ENCODE data around the gene PCDHGB4.
"Not testable (repeated sequence)": the region's sequence is repeated elsewhere in the genome, so short reads cannot be mapped to it uniquely, and the experiment has no call there.

PCDHGB4 gene
- total RNA-seq = 0.13 to 0.18 reads per million in 2 experiments

DNA sequence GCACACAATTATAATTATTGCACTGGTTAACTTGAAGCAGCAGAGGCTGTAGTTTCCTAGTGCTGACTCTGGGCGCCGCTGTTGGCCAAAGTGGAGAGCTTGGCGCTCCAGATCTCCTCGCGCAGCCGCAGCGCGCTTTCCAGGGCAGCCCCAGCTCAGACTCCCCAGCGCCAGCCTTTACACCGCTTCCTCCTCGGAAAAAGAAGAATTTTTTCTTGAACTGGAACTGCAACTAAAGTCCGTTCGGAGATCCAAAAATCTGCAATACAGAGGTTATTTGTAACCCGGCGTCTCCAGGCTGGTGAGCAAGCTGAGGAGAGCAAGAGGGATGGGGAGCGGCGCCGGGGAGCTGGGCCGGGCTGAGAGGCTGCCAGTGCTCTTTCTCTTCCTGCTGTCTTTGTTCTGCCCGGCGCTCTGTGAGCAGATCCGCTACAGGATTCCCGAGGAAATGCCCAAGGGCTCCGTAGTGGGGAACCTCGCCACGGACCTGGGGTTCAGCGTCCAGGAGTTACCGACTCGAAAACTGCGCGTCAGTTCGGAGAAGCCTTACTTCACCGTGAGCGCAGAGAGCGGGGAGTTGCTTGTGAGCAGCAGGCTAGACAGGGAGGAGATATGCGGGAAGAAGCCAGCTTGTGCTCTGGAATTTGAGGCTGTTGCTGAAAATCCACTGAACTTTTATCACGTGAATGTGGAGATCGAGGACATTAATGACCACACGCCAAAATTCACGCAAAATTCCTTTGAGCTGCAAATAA is at the start of gene PCDHGB4:
PCDHGB4 (plus strand) TSS at position 142 of the 755 bp plus-strand sequence; CDS start at position 329, 187 bp downstream.
- not testable (repeated sequence) for DNase-seq (ENCODE audit: low read depth)

DNA sequence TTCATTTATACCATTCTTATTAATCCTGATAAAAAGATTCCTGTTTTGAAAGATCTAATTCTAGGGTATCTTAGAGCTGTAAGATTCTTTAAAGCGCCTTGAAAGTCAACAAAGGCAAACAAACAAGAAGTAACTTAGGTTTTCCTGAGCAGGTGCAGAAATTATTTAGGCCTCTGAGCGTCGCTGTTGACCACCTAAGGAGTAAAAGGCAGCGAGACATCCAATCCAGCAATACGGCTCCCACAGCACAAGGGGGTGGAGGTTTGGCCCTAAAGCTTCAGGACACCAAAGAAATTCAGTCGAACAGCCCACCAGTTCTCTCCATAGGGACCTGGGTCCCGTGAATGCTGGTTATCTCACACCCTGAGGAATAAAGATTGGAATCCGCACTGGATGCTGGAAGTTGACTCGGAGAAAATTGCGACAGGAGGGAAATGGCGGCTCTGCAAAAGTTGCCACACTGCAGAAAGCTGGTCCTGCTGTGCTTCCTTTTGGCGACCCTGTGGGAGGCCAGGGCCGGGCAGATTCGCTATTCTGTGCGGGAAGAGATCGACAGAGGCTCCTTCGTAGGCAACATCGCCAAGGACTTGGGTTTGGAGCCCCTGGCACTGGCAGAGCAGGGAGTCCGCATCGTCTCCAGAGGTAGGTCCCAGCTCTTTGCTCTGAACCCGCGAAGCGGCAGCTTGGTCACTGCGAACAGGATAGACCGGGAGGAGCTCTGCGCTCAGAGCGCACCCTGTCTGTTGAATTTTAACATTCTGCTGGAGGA is 48.8 kb upstream of the PCDHGB4 start, which contains the start of gene PCDHGA2:
PCDHGA2 (plus strand) TSS at position 223 of the 769 bp plus-strand sequence.
- no peak for DNase-seq (ENCODE audit: low read depth)

DNA sequence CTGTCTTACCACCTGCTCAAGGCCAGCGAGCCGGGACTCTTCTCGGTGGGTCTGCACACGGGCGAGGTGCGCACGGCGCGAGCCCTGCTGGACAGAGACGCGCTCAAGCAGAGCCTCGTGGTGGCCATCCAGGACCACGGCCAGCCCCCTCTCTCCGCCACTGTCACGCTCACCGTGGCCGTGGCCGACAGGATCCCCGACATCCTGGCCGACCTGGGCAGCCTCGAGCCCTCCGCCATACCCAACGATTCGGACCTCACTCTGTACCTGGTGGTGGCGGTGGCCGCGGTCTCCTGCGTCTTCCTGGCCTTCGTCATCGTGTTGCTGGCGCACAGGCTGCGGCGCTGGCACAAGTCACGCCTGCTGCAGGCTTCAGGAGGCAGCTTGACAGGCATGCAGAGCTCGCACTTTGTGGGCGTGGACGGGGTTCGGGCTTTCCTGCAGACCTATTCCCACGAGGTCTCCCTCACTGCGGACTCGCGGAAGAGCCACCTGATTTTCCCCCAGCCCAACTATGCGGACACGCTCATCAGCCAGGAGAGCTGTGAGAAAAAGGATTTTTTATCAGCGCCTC is 46.6 kb upstream of the PCDHGB4 start:
- not testable (repeated sequence) for DNase-seq (ENCODE audit: low read depth)

DNA sequence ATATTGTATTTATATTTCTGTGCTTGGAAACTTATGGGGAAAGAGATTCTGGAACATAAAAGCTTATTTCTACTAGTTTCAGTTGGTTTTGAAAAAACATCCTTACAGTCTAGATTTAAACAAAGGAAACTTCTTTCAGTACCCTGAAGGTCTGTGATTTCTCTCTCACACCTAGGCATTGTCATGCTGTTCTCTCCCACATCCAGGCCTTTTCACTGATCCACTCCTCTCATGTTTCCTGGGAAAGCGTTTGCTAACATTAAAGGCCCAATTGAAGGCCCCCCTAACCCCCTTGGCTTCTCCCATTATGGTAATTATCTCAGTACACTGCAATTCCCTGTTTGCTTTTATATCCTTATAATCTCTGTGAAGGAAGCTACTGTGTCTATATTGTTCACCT is 44.7 kb upstream of the PCDHGB4 start:
- DNase-seq (ENCODE audit: low read depth) = no peak

DNA sequence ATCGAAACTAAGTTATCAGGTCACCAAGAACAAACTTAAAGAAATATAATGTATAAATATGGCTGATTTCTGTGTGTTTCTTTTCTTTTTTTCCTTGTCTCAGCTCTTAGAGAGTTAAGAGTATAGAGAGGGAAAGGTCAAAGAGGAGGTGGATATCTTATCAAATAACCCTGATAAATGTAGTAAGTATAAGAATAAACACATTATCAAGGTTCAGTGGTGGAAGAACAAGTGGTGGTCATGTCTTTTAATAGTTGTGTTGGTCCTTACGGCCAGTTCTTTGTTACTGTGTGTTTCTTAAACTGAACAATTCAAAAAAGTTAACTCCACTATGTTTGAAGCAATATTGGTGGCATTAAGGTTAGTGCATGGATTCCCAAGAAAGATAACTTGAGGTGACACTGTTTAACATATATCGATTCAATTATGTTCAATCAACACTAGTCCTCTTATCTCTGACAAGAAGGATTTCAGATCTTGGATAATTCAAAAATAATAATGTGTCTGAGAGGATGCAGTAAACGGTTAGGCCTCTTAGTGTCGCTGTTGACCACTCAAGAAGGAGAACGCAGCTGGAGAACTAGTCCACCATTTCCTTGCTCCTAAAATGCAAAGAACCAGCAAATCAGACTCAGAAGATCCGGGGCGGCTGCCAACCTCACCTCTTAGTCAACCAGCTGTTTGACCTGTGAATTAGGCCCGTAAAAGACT is 44.1 kb upstream of the PCDHGB4 start, which contains the start of gene PCDHGA3:
PCDHGA3 (plus strand) TSS at position 588 of the 711 bp plus-strand sequence. CDS start 205 bp downstream, outside the sequence.
- no peak for DNase-seq (ENCODE audit: low read depth)

DNA sequence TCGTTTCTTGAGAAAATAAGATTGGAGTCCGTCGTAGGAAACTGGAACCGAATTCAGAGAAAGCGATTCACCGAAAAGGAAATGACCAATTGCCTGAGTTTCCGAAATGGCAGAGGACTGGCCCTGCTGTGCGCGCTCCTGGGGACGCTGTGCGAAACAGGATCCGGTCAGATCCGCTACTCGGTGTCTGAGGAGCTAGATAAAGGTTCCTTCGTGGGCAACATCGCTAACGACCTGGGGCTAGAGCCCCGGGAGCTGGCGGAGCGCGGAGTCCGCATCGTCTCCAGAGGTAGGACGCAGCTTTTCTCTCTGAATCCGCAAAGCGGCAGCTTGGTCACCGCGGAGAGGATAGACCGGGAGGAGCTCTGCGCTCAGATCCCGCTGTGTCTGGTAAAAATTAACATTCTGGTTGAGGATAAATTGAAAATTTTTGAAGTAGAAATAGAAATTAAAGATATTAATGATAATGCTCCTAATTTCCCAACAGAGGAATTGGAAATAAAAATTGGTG is 43.5 kb upstream of the PCDHGB4 start:
- DNase-seq (ENCODE audit: low read depth) = no peak

DNA sequence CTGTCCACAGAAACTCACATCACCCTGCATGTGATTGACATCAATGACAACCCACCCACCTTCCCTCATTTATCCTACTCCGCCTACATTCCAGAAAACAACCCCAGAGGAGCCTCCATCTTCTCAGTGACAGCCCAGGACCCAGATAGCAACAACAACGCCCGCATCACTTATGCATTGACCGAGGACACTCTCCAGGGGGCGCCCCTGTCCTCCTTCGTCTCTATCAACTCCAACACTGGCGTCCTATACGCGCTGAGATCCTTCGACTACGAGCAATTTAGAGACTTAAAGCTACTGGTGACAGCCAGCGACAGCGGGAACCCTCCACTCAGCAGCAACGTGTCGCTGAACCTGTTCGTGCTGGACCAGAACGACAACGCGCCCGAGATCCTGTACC is 42.2 kb upstream of the PCDHGB4 start:
- DNase-seq (ENCODE audit: low read depth) = no peak

DNA sequence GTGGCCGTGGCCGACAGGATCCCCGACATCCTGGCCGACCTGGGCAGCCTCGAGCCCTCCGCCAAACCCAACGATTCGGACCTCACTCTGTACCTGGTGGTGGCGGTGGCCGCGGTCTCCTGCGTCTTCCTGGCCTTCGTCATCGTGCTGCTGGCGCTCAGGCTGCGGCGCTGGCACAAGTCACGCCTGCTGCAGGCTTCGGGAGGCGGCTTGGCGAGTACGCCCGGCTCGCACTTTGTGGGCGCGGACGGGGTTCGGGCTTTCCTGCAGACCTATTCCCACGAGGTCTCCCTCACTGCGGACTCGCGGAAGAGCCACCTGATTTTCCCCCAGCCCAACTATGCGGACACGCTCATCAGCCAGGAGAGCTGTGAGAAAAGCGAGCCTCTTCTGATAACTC is 41.5 kb upstream of the PCDHGB4 start:
- DNase-seq (ENCODE audit: low read depth) = not testable (repeated sequence)

DNA sequence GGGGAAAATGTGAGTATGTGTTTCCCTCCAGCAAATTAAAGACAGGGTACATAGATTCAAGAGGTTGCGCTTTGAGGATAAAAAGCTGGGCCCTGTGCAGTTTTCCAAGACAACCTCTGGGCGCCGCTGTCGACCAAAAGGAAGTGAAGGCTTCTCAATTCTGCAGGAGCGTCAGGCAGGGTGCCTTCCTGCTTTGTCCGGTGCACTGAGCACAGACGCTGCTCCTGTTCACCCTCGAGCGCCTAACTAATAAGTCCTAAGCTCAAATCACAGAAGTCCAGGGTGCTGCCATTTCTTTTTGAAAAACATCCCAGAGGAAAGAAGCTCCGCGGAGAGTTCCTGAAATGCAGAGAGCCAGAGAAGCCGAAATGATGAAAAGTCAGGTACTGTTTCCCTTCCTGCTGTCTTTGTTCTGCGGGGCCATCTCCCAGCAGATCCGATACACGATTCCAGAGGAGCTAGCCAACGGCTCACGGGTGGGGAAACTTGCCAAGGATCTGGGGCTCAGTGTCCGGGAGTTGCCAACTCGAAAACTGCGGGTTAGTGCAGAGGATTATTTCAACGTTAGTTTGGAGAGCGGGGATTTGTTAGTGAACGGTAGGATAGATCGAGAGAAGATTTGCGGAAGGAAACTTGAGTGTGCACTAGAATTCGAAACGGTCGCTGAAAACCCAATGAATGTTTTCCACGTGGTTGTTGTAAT is 37.4 kb upstream of the PCDHGB4 start, which contains the start of gene PCDHGB1:
PCDHGB1 (plus strand) TSS at position 183 of the 703 bp plus-strand sequence; CDS start at position 345, 162 bp downstream.
- DNase-seq (ENCODE audit: low read depth) = no peak

DNA sequence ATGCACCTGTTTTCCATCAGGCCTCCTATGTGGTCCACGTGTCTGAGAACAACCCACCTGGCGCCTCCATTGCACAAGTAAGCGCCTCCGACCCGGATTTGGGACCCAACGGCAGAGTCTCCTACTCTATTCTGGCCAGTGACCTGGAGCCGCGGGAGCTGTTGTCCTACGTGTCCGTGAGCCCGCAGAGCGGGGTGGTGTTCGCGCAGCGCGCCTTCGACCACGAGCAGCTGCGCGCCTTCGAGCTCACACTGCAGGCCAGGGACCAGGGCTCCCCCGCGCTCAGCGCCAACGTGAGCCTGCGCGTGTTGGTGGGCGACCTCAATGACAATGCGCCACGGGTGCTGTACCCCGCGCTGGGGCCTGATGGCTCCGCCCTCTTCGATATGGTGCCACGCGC is 35.9 kb upstream of the PCDHGB4 start:
- no peak for DNase-seq (ENCODE audit: low read depth)

DNA sequence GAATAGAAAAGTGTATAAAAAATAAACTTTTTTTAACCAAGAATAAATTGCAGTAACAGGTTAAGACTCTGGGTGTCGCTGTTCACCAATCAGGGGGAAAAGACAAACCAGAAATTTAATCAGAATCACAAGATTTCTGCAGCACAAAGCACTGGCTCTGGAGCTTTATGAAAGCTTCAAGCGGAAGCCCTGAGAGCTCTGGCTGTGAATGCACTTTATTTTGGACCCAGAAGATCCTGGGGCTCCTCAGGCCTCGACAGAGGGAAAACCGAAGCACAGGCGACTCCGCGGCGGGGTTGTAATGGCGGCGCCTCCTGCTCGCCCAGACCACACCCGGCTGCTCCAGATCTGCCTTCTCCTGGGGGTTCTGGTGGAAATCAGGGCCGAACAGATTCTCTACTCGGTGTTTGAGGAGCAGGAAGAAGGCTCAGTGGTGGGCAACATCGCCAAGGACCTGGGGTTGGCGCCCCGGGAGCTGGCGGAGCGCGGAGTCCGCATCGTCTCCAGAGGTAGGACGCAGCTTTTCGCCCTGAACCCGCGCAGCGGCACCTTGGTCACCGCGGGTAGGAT is 32.5 kb upstream of the PCDHGB4 start, which contains the start of gene PCDHGA4:
PCDHGA4 (plus strand) TSS at position 122 of the 570 bp plus-strand sequence; CDS start at position 209, 87 bp downstream.
- DNase-seq (ENCODE audit: low read depth) = no peak

DNA sequence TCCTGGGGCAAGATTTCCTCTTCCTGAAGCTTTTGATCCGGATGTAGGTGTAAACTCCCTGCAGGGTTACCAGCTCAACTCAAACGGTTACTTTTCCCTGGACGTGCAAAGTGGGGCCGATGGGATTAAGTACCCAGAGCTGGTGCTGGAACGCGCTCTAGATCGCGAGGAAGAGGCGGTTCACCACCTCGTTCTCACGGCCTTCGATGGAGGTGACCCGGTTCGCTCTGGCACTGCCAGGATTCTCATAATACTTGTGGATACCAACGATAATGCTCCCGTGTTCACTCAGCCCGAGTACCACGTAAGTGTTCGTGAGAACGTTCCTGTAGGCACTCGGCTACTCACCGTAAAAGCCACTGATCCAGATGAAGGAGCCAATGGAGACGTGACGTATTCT is 31.9 kb upstream of the PCDHGB4 start:
- no peak for DNase-seq (ENCODE audit: low read depth)

DNA sequence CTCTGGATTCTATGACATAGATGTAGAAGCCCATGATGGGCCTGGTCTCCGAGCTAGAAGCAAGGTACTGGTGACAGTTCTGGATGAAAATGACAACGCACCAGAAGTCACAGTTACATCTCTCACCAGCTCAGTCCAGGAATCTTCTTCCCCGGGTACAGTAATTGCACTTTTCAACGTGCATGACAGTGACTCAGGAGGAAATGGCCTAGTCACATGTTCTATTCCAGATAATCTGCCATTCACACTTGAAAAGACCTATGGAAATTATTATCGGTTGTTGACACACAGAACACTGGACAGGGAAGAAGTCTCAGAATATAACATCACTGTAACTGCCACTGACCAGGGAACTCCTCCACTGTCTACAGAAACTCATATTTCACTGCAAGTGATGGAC is 31.4 kb upstream of the PCDHGB4 start:
- DNase-seq (ENCODE audit: low read depth) = no peak

DNA sequence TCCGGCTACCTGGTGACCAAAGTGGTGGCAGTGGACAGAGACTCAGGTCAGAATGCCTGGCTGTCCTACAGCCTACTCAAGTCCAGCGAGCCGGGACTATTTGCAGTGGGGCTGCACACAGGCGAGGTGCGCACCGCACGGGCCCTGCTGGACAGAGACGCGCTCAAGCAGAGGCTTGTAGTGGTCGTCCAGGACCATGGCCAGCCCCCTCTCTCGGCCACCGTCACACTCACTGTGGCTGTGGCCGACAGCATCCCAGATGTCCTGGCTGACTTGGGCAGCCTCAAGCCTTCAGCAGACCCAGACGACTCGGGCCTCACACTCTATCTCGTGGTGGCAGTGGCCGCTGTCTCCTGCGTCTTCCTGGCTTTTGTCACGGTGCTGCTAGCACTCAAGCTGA is 30.5 kb upstream of the PCDHGB4 start:
- no peak for DNase-seq (ENCODE audit: low read depth)

DNA sequence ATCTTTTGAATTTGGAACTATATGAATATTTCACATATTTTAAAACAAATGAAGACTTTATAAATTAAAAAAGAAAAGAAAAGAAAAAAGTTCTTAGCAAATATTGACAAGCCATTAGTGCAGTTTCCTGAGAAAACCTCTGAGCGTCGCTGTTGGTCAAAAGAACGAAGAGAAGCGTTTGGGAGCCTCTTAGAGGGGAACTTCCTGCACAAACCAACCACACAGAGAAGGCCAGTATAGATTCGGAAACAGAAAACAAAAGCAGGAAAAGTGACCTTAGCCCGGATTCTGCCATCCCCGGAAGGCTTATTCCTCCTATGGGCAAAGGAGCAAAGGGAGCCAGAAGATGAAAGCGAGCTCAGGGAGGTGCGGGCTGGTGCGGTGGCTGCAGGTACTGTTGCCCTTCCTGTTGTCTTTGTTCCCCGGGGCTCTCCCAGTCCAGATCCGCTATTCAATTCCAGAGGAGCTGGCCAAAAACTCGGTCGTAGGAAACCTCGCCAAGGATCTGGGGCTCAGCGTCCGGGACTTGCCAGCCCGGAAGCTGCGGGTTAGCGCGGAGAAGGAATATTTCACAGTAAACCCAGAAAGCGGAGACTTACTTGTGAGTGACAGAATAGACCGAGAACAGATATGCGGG is 27.6 kb upstream of the PCDHGB4 start, which contains the start of gene PCDHGB2:
PCDHGB2 (plus strand) TSS at position 205 of the 637 bp plus-strand sequence; CDS start at position 347, 142 bp downstream.
- no peak for DNase-seq (ENCODE audit: low read depth)

DNA sequence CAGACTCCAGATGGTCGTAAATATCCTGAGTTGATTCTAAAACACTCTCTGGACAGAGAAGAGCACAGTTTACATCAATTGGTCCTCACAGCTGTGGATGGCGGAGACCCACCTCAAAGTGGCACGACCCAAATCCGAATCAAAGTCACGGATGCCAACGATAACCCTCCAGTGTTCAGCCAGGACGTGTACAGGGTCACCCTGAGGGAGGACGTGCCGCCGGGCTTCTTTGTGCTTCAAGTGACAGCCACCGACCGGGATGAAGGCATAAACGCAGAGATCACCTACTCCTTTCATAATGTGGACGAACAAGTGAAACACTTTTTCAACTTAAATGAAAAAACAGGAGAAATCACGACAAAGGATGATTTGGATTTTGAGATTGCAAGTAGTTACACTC is 26.8 kb upstream of the PCDHGB4 start:
- no peak for DNase-seq (ENCODE audit: low read depth)

DNA sequence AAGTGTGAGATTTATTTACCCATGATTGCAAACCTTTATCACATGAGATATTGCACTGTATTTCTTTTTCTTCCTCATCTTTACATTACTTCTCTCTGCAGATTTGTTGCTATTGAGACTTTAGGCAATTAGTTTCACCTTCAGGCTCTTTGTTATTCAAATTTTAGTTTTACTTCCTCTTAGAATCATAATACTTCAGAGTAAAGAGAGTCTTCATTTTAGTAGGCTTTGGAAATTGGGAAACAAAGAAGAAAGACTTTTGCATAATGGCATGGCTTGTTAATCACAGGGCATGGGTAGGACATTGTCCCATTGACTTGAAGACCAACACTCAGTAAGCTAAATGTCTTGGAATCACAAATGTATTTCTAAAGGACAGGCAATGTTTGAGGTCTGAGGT is 24.8 kb upstream of the PCDHGB4 start:
- no peak for DNase-seq (ENCODE audit: low read depth)

DNA sequence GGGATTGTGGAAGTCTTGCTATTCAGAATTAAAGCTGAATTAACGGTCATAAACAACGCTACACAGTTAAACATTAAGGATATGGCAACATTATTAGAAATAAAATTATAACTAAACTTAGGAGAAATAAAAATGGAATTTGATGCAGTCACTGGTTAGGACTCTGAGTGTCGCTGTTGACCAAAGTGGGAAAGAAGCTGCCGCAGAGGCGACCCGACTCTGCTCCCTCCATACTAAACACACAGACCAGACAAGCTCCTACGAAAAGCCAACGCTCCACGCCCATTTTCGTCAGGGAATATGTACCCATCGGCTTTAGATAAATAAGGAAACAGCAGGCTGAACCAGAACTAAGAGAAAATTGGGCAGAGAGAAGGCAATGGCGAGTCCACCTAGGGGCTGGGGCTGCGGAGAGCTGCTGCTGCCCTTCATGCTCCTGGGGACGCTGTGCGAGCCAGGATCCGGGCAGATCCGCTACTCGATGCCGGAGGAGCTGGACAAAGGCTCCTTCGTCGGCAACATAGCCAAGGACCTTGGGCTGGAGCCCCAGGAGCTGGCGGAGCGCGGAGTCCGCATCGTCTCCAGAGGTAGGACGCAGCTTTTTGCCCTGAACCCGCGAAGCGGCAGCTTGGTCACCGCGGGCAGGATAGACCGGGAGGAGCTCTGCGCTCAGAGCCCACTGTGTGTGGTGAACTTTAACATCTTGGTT is 23.4 kb upstream of the PCDHGB4 start, which contains the start of gene PCDHGA5:
PCDHGA5 (plus strand) TSS at position 211 of the 709 bp plus-strand sequence; CDS start at position 380, 169 bp downstream.
- no peak for DNase-seq (ENCODE audit: low read depth)
